ENCODE measurements around the gene NLE1.

The NLE1 gene

GRCh38 chr17:35084987-35085386 lies 57.1 kb downstream of the NLE1 start:
- no peak for DNase-seq

GRCh38 chr17:35083071-35083470 lies 59.0 kb downstream of the NLE1 start:
- DNase-seq: no peak

GRCh38 chr17:35082073-35082657 lies 59.9 kb downstream of the NLE1 start:
- no peak for DNase-seq

- DNase-seq: no peak
These were observed 60.5 kb downstream of the NLE1 start for GRCh38 chr17:35081638-35082037.

- DNase-seq: no peak
These were observed 61.6 kb downstream of the NLE1 start for GRCh38 chr17:35080536-35080935.

GRCh38 chr17:35079547-35080423 lies 62.3 kb downstream of the NLE1 start:
- no peak for DNase-seq

All from NCI-H2029 (cell line).